GM19438 (cell line): ENCODE measurements around the gene ZNF385C.

ENCODE experiments used
- ATAC-seq: cut with Tn5 transposase; IDR thresholded peaks from one replicate; pipeline ENCODE4 v1.9.1; 2021; ENCODE audit warnings: low read depth; ENCODE audit not compliant: unreplicated experiment

Gene ZNF385C

GRCh38 chr17:42110301-42111264, 12.3 kb upstream of the ZNF385C start:
- ATAC-seq = no peak

GRCh38 chr17:42109086-42109485, 10.8 kb upstream of the ZNF385C start:
- ATAC-seq = no peak

- peak; percentile 64 for ATAC-seq
Observed at GRCh38 chr17:42107597-42108576, 9.6 kb upstream of the ZNF385C start.

- no peak for ATAC-seq
Observed at GRCh38 chr17:42107124-42107523, 8.9 kb upstream of the ZNF385C start.

GRCh38 chr17:42106009-42106408, 7.7 kb upstream of the ZNF385C start:
- no peak for ATAC-seq

- ATAC-seq = no peak
Observed at GRCh38 chr17:42104264-42104663, 6.0 kb upstream of the ZNF385C start.

GRCh38 chr17:42103221-42103954, 5.1 kb upstream of the ZNF385C start:
- ATAC-seq = no peak

- no peak for ATAC-seq
Observed at GRCh38 chr17:42101513-42102292, 3.4 kb upstream of the ZNF385C start.

GRCh38 chr17:42098730-42099399, 592 bp upstream of the ZNF385C start:
- ATAC-seq = no peak

- ATAC-seq = no peak
Observed at GRCh38 chr17:42096360-42097111, 1.7 kb downstream of the ZNF385C start.

- ATAC-seq = no peak
Observed at GRCh38 chr17:42094375-42095069, 3.8 kb downstream of the ZNF385C start.

- no peak for ATAC-seq
Observed at GRCh38 chr17:42092939-42093338, 5.3 kb downstream of the ZNF385C start.

- ATAC-seq = no peak
Observed at GRCh38 chr17:42090964-42091790, 7.1 kb downstream of the ZNF385C start.

GRCh38 chr17:42088736-42089135, 9.5 kb downstream of the ZNF385C start:
- no peak for ATAC-seq

- no peak for ATAC-seq
Observed at GRCh38 chr17:42087736-42088705, 10.3 kb downstream of the ZNF385C start.
